Panc1 (cell line): ENCODE results near the gene OR11L1. TPM values are rescaled to one million over a fixed set of nuclear protein-coding genes. Genes with fewer than 3 reads are reported as not detected.

Experiments
- ATAC-seq: fragments of 200-7000 bp; cut with Tn5 transposase; 2 replicates; pipeline ENCODE4 v1.9.1; 2020; ENCODE audit warnings: mild to moderate bottlenecking, moderate library complexity
- BruUV-seq: library from RNA; stranded (reverse); fragments of 400-500 nt; replicated peaks from 2 replicates; lab custom pipeline; 2021; lab: Mats Ljungman, UMichigan
- CTCF ChIA-PET: fragments of 300-600 bp; sonication (Branson Sonifier 250); formaldehyde crosslinking; loops from one replicate; lab custom pipeline; 2022; ENCODE audit warnings: antibody characterized with exemption; lab: Charles Lee
- POLR2A ChIA-PET: fragments of 300-600 bp; sonication (Branson Sonifier 250); formaldehyde crosslinking; loops from one replicate; lab custom pipeline; 2022; ENCODE audit warnings: antibody characterized with exemption; lab: Charles Lee
- DNase-seq: peaks from one replicate; pipeline ENCODE4 v3.0.0-alpha.2; 2010; ENCODE audit warnings: low read depth, low spot score
- H3K27ac ChIP-seq: 2 replicates; pipeline ENCODE4 v1.5.1; 2011; ENCODE audit warnings: mild to moderate bottlenecking, low read length, inconsistent platforms
- H3K27me3 ChIP-seq: fragments of 200-500 bp; sonication (Bioruptor generic); 2 replicates; pipeline ENCODE4 v1.6.0; 2014; ENCODE audit warnings: low read length, inconsistent platforms; ENCODE audit not compliant: control insufficient read depth, insufficient read depth
- H3K36me3 ChIP-seq: fragments of 200-500 bp; sonication (Bioruptor generic); 2 replicates; pipeline ENCODE4 v1.5.1; 2014; ENCODE audit warnings: inconsistent platforms, mild to moderate bottlenecking, low read length, moderate library complexity; ENCODE audit not compliant: control insufficient read depth, insufficient read depth
- H3K4me1 ChIP-seq: 2 replicates; pipeline ENCODE4 v1.5.1; 2011; ENCODE audit warnings: inconsistent platforms, mild to moderate bottlenecking, low read length, moderate library complexity; ENCODE audit not compliant: control insufficient read depth, insufficient read depth
- H3K4me3 ChIP-seq, 2 experiments: 2 replicates each; pipeline ENCODE4 v1.5.1; 2011 to 2012; ENCODE audit warnings: low read depth in 2 of 2, low read length in 2 of 2, mild to moderate bottlenecking in 2 of 2, inconsistent platforms in 1 of 2, moderate library complexity in 1 of 2
- H3K9me3 ChIP-seq: fragments of 200-500 bp; sonication (Bioruptor generic); 2 replicates; pipeline ENCODE4 v1.5.1; 2014; ENCODE audit warnings: low read depth, mild to moderate bottlenecking, inconsistent platforms, low read length, moderate library complexity; ENCODE audit not compliant: control insufficient read depth, insufficient read depth
- POLR2AphosphoS5 ChIP-seq: IDR thresholded peaks from 2 replicates; pipeline ENCODE4 v1.6.1; 2012; ENCODE audit warnings: mild to moderate bottlenecking, low read depth, low read length, moderate library complexity
- REST ChIP-seq, 2 experiments: IDR thresholded peaks; 2 replicates each; pipeline ENCODE4 v1.6.1; 2011 to 2012; ENCODE audit warnings: low read depth in 2 of 2, control low read depth in 1 of 2, low read length in 1 of 2, mild to moderate bottlenecking in 1 of 2, moderate library complexity in 1 of 2; ENCODE audit not compliant: insufficient read depth in 1 of 2
- SIN3A ChIP-seq: IDR thresholded peaks from 2 replicates; pipeline ENCODE4 v1.6.1; 2012; ENCODE audit warnings: low read depth, mild to moderate bottlenecking, low read length, moderate library complexity, borderline replicate concordance; ENCODE audit not compliant: insufficient read depth
- TCF7L2 ChIP-seq: IDR thresholded peaks from 2 replicates; pipeline ENCODE4 v1.6.1; 2011; ENCODE audit warnings: mild to moderate bottlenecking, low read depth, low read length, inconsistent platforms
- in situ Hi-C: cut with HindIII; loops from 2 replicates; pipeline ENCODE4 v1.10.0; 2016; ENCODE audit warnings: low sequenced_read_pairs, low pct_unique_long_range_greater_than_20kb
- intact Hi-C: fragments of 100-400 bp; cut with micrococcal nuclease; formaldehyde crosslinking; loops from one replicate; pipeline ENCODE4 v1.10.0; 2022; ENCODE audit not compliant: unreplicated experiment
- total RNA-seq: library from RNA; stranded (reverse); gene quantifications from one replicate; pipeline ENCODE4 v1.2.1, GENCODE V29; 2021; ENCODE audit not compliant: unreplicated experiment
- TF ChIP-seq, protein P1 (sequence below): fragments of 450-650 bp; IDR thresholded peaks from 2 replicates; pipeline ENCODE4 v1.5.1; 2017; ENCODE audit warnings: mild to moderate bottlenecking

Gene OR11L1
- total RNA-seq, 1 experiment from 2014 or later, result not detected

DNA sequence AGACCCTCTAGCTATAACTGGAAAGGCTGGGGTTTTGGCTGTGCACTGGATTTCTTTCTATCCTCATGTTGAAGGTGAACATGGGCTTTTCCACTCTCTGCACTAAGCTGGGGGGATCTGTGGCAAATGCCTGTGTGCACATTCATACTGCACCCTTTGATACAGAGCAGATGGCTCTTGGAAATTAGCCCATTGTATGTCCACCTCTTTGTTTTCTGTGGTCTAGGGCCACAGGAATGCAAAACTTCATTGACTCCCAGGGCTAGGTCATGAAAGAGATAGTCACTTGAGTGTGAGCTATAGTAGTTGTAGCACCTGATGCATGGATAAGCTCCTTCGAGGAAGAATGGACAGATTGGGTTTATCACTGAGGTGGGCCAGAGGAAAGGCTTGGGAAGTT lies 12.0 kb downstream of the OR11L1 start:
- H3K27ac ChIP-seq, result no peak overlapping the region
- H3K4me3 ChIP-seq, result no peak overlapping the region
- no TSS peak for BruUV-seq
- no peaks in the 10 kb centered on the region for H3K36me3 ChIP-seq
- DNase-seq (no peak), ATAC-seq (no peak)
- CTCF ChIA-PET, result interaction anchor here (0.6 kb wide), 1 partner anchor 10 kb away, joined by 3 read pairs; no protein-coding TSS in a partner anchor
- no peaks in the 10 kb centered on the region for H3K9me3 ChIP-seq
- POLR2A ChIA-PET, result no interaction called here
- intact Hi-C loops (no loop called here), in situ Hi-C loops (no loop called here)
- H3K27me3 ChIP-seq, result no peaks in the 10 kb centered on the region
- TF ChIP-seq POLR2AphosphoS5 (no peak), SIN3A (no peak), REST (IDR thresholded peaks at IDR 0.05; ENCODE audit: insufficient read depth in 1 of 2, low read depth in 2 of 2, low read length in 1 of 2) (no peak), TCF7L2 (no peak)
- TF ChIP-seq, protein P1, sequence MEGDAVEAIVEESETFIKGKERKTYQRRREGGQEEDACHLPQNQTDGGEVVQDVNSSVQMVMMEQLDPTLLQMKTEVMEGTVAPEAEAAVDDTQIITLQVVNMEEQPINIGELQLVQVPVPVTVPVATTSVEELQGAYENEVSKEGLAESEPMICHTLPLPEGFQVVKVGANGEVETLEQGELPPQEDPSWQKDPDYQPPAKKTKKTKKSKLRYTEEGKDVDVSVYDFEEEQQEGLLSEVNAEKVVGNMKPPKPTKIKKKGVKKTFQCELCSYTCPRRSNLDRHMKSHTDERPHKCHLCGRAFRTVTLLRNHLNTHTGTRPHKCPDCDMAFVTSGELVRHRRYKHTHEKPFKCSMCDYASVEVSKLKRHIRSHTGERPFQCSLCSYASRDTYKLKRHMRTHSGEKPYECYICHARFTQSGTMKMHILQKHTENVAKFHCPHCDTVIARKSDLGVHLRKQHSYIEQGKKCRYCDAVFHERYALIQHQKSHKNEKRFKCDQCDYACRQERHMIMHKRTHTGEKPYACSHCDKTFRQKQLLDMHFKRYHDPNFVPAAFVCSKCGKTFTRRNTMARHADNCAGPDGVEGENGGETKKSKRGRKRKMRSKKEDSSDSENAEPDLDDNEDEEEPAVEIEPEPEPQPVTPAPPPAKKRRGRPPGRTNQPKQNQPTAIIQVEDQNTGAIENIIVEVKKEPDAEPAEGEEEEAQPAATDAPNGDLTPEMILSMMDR, result no peak
- no peaks in the 10 kb centered on the region for H3K4me1 ChIP-seq

- Histone ChIP-seq H3K4me3 (no peak overlapping the region), H3K9me3 (no peaks in the 10 kb centered on the region), H3K27me3 (no peaks in the 10 kb centered on the region), H3K4me1 (no peaks in the 10 kb centered on the region), H3K27ac (no peak overlapping the region), H3K36me3 (no peaks in the 10 kb centered on the region)
- CTCF ChIA-PET, result no interaction called here
- BruUV-seq, result no TSS peak
- DNase-seq (no peak), ATAC-seq (no peak)
- in situ Hi-C loops (no loop called here), intact Hi-C loops (no loop called here)
- TF ChIP-seq SIN3A (no peak), REST (IDR thresholded peaks at IDR 0.05; ENCODE audit: insufficient read depth in 1 of 2, low read depth in 2 of 2, low read length in 1 of 2) (no peak), TCF7L2 (no peak), POLR2AphosphoS5 (no peak)
- TF ChIP-seq, protein P1, result no peak
- POLR2A ChIA-PET, result no interaction called here
Measured at GRCh38 chr1:247825362-247825761, 16.3 kb downstream of the OR11L1 start.
